Kidney glomerular epithelial cell (primary cell): ENCODE data around the gene SRSF2.
A peak's percentile ranks its signal among the peaks of the same experiment; 100 is the strongest.
"Not testable (repeated sequence)": the region's sequence is repeated elsewhere in the genome, so short reads cannot be mapped to it uniquely, and the experiment has no call there.

Experiments used
- DNase-seq: peaks from one replicate; lab custom pipeline; 2025; lab: John Stamatoyannopoulos, UW

Gene SRSF2

GRCh38 chr17:76720941-76721340, 16.2 kb downstream of the SRSF2 start:
- DNase-seq: no peak

- no peak for DNase-seq
These were observed 16.9 kb downstream of the SRSF2 start for GRCh38 chr17:76720211-76720610.

- DNase-seq: no peak
These were observed 18.6 kb downstream of the SRSF2 start for GRCh38 chr17:76718516-76718915.

- DNase-seq: peak; percentile 49
These were observed 20.3 kb downstream of the SRSF2 start for GRCh38 chr17:76716839-76717215.

GRCh38 chr17:76716146-76716838, 20.8 kb downstream of the SRSF2 start:
- DNase-seq: no peak

- DNase-seq: no peak
These were observed 21.7 kb downstream of the SRSF2 start for GRCh38 chr17:76715496-76715830.

- DNase-seq: peak; percentile 9
These were observed 22.2 kb downstream of the SRSF2 start for GRCh38 chr17:76714822-76715495.

GRCh38 chr17:76714336-76714735, 22.8 kb downstream of the SRSF2 start:
- DNase-seq: no peak

- no peak for DNase-seq
These were observed 23.4 kb downstream of the SRSF2 start for GRCh38 chr17:76713765-76714164.

GRCh38 chr17:76712321-76712720, 24.8 kb downstream of the SRSF2 start:
- not testable (repeated sequence) for DNase-seq

GRCh38 chr17:76710863-76711611, 26.1 kb downstream of the SRSF2 start, which contains the start of gene MXRA7:
Gene MXRA7, minus strand, starts transcription at chr17:76710965. Its CDS starts 19 bp downstream, at chr17:76710946.
- no peak for DNase-seq

- not testable (repeated sequence) for DNase-seq
These were observed 26.9 kb downstream of the SRSF2 start for GRCh38 chr17:76709951-76710862.

- peak; percentile 93 for DNase-seq
These were observed 27.8 kb downstream of the SRSF2 start for GRCh38 chr17:76709077-76709950.

GRCh38 chr17:76707985-76708807, 28.9 kb downstream of the SRSF2 start:
- DNase-seq: no peak

- DNase-seq: no peak
These were observed 30.3 kb downstream of the SRSF2 start for GRCh38 chr17:76706817-76707216.

GRCh38 chr17:76704805-76705204, 32.3 kb downstream of the SRSF2 start:
- no peak for DNase-seq

- no peak for DNase-seq
These were observed 34.0 kb downstream of the SRSF2 start for GRCh38 chr17:76702941-76703637.

- DNase-seq: no peak
These were observed 35.1 kb downstream of the SRSF2 start for GRCh38 chr17:76702076-76702475.

GRCh38 chr17:76701471-76701967, 35.6 kb downstream of the SRSF2 start:
- no peak for DNase-seq
